Cardiac fibroblast (primary cell): Measurements from ENCODE around the gene LEFTY2.

Experiments used
- DNase-seq, 2 donors: peaks; one replicate each; pipeline versions ENCODE4 v3.0.0 to v3.0.0-alpha.2; 2010; ENCODE audit warnings: low read depth in 2 of 2
- H3K4me3 ChIP-seq, 2 donors: replicated peaks in 1 of 2; 1 replicate in 1 of 2; 2 replicates in 1 of 2; pipeline ENCODE4 v1.5.1; 2011; ENCODE audit warnings: low read depth in 2 of 2, low read length in 2 of 2, mild to moderate bottlenecking in 2 of 2, moderate library complexity in 1 of 2
- CTCF ChIP-seq: IDR thresholded peaks from one replicate; pipeline ENCODE4 v1.5.1; 2011; ENCODE audit warnings: low read depth, mild to moderate bottlenecking, low read length, inconsistent platforms

Gene LEFTY2

GRCh38 chr1:225917536-225917935, 23.5 kb downstream of the LEFTY2 start:
- DNase-seq: no peak
- no peak overlapping the region for H3K4me3 ChIP-seq
- TF ChIP-seq CTCF: no peak

GRCh38 chr1:225917101-225917500, 23.9 kb downstream of the LEFTY2 start:
- TF ChIP-seq CTCF: no peak
- no peak for DNase-seq
- H3K4me3 ChIP-seq: no peak overlapping the region

- no peak for DNase-seq
- no peak for TF ChIP-seq CTCF
- no peak overlapping the region for H3K4me3 ChIP-seq
Observed at GRCh38 chr1:225915538-225915991, 25.5 kb downstream of the LEFTY2 start.

GRCh38 chr1:225914947-225915346, 26.1 kb downstream of the LEFTY2 start:
- no peak for DNase-seq
- H3K4me3 ChIP-seq: no peak overlapping the region
- TF ChIP-seq CTCF: no peak

- no peak overlapping the region for H3K4me3 ChIP-seq
- TF ChIP-seq CTCF: no peak
- no peak for DNase-seq
Observed at GRCh38 chr1:225914391-225914790, 26.6 kb downstream of the LEFTY2 start.

GRCh38 chr1:225911191-225912130, 29.6 kb downstream of the LEFTY2 start:
- DNase-seq: peak; percentile 59 to 66
- no peak overlapping the region for H3K4me3 ChIP-seq
- TF ChIP-seq CTCF: peak; percentile 58
